GM12892 (cell line): ENCODE data around the gene SIAE.

Source experiments
- POLR2A ChIP-seq: IDR thresholded peaks from 2 replicates; pipeline ENCODE4 v1.6.1; 2011; ENCODE audit warnings: low read depth, low read length, control low read depth
- POLR2AphosphoS5 ChIP-seq: IDR thresholded peaks from 2 replicates; pipeline ENCODE4 v1.6.1; 2011; ENCODE audit warnings: low read depth, low read length, control low read depth

DNA sequence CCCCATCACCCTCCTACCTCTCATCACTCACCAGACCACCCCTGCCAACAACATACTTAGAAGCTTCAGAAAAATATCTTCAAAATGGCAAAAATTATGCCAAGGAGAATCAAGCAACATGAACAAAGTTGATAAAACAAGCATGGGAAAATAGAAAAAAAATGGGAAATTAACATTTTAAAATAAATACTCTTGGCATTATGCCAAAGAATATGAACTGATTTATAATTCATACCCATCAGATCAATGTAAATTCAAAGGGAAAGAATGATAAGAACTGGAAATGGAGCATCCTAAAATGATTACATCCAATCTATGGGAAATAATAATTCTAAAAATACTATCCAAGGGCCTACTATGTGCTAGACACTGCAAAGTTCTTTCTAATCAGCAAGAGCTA is 12.0 kb downstream of the SIAE start:
- TF ChIP-seq POLR2A = no peak
- no peak for TF ChIP-seq POLR2AphosphoS5
